Measurements from ENCODE around the gene LRPPRC. TPM values are rescaled to one million over a fixed set of nuclear protein-coding genes. Genes with fewer than 3 reads are reported as not detected.
"Not testable (repeated sequence)": the region's sequence is repeated elsewhere in the genome, so short reads cannot be mapped to it uniquely, and the experiment has no call there.

Gene LRPPRC
- 53.9 TPM for total RNA-seq
- 10 to 100 TPM; 58.6 to 84.7 (median 66.8) TPM for polyA plus RNA-seq (ENCODE audit: insufficient read depth in 1 of 8, insufficient read length in 8 of 8, low replicate concordance in 1 of 8)
- long read RNA-seq, donor 1, full-length matches to known transcripts: 5 of 20 reads
- long read RNA-seq, donor 1, partial matches to known transcripts: 15 of 20 reads
- long read RNA-seq, donor 1, other reads (novel, unspliced or antisense): 0 of 20 reads
- long read RNA-seq, donor 2, full-length matches to known transcripts: 2 of 2 reads
- long read RNA-seq, donor 2, partial matches to known transcripts: 0 of 2 reads
- long read RNA-seq, donor 2, other reads (novel, unspliced or antisense): 0 of 2 reads
- long read RNA-seq, donor 3, full-length matches to known transcripts: 8 of 62 reads
- long read RNA-seq, donor 3, partial matches to known transcripts: 54 of 62 reads
- long read RNA-seq, donor 3, other reads (novel, unspliced or antisense): 0 of 62 reads
- long read RNA-seq, donor 4, full-length matches to known transcripts: 6 of 13 reads
- long read RNA-seq, donor 4, partial matches to known transcripts: 7 of 13 reads
- long read RNA-seq, donor 4, other reads (novel, unspliced or antisense): 0 of 13 reads
- long read RNA-seq, donor 5, full-length matches to known transcripts: 16 of 84 reads
- long read RNA-seq, donor 5, partial matches to known transcripts: 68 of 84 reads
- long read RNA-seq, donor 5, other reads (novel, unspliced or antisense): 0 of 84 reads
- long read RNA-seq, donor 6, full-length matches to known transcripts: 11 of 101 reads
- long read RNA-seq, donor 6, partial matches to known transcripts: 90 of 101 reads
- long read RNA-seq, donor 6, other reads (novel, unspliced or antisense): 0 of 101 reads
- long read RNA-seq, donor 7, full-length matches to known transcripts: 9 of 60 reads
- long read RNA-seq, donor 7, partial matches to known transcripts: 51 of 60 reads
- long read RNA-seq, donor 7, other reads (novel, unspliced or antisense): 0 of 60 reads
- long read RNA-seq, donor 8, full-length matches to known transcripts: 6 of 35 reads
- long read RNA-seq, donor 8, partial matches to known transcripts: 29 of 35 reads
- long read RNA-seq, donor 8, other reads (novel, unspliced or antisense): 0 of 35 reads
- long read RNA-seq, donor 9, full-length matches to known transcripts: 7 of 51 reads
- long read RNA-seq, donor 9, partial matches to known transcripts: 44 of 51 reads
- long read RNA-seq, donor 9, other reads (novel, unspliced or antisense): 0 of 51 reads
- long read RNA-seq, donor 10, full-length matches to known transcripts: 15 of 97 reads
- long read RNA-seq, donor 10, partial matches to known transcripts: 82 of 97 reads
- long read RNA-seq, donor 10, other reads (novel, unspliced or antisense): 0 of 97 reads
- long read RNA-seq, donor 11, full-length matches to known transcripts: 12 of 67 reads
- long read RNA-seq, donor 11, partial matches to known transcripts: 55 of 67 reads
- long read RNA-seq, donor 11, other reads (novel, unspliced or antisense): 0 of 67 reads

DNA sequence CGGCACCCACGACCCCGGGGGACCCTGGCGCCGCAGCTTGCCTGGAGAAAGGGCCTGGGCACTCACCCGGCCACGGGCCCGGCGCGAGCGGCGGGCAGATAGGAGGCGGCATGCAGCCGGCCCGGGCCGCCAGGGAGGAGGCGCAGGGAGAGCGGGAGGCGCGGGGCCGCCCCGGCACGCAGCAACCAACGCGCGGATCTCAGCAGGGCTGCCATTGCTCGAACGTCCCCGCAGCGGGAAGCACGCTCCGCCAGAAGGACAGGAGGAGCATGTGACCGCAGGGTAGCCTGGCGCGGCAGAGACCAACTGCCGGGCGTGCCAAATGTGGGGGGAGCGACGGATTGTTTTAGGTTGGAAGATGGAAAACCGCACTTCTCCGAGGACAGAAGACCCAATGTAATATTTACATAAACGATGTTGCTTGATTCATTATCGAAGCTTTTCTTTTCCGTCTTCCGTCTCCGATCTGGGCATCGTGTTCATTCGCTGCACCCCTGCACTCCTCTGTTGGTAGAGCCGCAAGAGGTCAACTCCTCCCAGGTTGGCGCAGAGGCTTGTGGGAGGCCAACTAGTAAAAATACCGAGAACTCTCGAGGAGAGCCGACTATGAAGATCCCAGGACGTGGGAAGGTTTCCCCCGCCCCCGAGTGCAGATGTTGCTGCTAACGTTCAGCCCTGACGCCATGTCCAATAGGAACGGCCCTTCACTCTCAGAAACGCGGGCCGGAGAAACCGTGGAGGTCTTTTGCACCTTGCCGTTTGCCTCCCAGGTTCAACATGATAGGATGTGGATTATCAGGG lies at the start of gene LRPPRC:
Gene LRPPRC, minus strand, starts transcription at position 257 of the 801 bp plus-strand sequence. Its CDS starts 42 bp downstream, at position 215.
- peak within 1 kb of the TSS; percentile 89 for H3K27ac ChIP-seq (ENCODE audit: low read length)
- no peaks in the 10 kb centered on the region for H3K9me3 ChIP-seq (replicated peaks; ENCODE audit: control insufficient read depth, low read depth, low read length)
- peak; percentile 99 for DNase-seq
- H3K27me3 ChIP-seq (ENCODE audit: control insufficient read depth, insufficient read depth, low read length): peaks cover 4% of the 10 kb centered on the region
- under 1% methylated on average over 58 of the region's 64 CpGs for WGBS (ENCODE audit: insufficient coverage)
- H3K4me1 ChIP-seq (ENCODE audit: control insufficient read depth, insufficient read depth, low read length): peaks cover 13% of the 10 kb centered on the region
- H3K36me3 ChIP-seq (ENCODE audit: control insufficient read depth, insufficient read depth, low read length): peaks cover 6% of the 10 kb centered on the region
- peak within 1 kb of the TSS; percentile 98 for H3K4me3 ChIP-seq (ENCODE audit: low read length)

DNA sequence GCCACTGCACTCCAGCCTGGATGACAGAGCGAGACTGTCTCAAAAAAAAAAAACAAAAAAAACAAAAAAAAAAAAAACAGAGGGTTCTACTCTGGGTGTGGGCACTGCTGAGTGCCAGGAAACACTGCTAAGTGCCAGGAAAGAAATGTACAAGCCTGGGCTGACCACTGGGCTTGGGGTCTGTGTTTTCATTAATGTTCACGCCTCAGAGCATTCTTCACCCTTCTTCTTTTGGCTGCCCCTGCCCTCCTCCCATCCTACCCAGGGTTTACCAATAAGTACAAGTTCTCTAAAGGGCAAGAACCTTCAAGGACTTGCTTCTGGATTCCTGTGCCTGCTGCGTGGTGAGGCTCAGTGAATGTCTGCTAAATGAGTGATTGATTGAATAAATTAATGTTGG lies 49.3 kb upstream of the LRPPRC start:
- no peak overlapping the region for H3K4me3 ChIP-seq (ENCODE audit: low read length)

DNA sequence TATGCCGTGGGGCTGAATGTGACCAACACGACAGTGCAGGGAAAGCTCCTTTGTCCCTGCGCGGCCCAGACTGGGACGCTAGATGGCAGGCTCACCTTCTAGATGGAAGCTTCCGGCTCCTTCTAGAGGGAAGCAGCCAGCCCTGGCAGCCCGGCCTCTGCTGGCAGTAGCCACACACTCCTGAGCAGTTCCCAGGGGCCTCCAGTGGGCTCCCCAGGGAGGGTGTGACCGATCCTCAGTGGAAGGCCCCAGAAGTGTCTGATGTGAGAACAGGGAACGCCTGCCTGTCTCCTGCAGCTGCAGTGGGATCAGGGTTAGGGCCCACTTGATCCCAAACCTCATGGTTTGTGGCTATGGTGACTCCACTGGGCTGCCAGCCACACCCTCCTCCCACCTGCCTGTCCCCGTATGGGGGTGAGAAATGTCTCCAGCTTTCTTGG lies 48.5 kb upstream of the LRPPRC start:
- no peak overlapping the region for H3K4me3 ChIP-seq (ENCODE audit: low read length)
- no peaks in the 10 kb centered on the region for H3K9me3 ChIP-seq (replicated peaks; ENCODE audit: control insufficient read depth, low read depth, low read length)
- no peaks in the 10 kb centered on the region for H3K36me3 ChIP-seq (ENCODE audit: control insufficient read depth, insufficient read depth, low read length)
- H3K27me3 ChIP-seq (ENCODE audit: control insufficient read depth, insufficient read depth, low read length): peaks cover 3% of the 10 kb centered on the region
- WGBS (ENCODE audit: insufficient coverage): 7% methylated on average over 9 of the region's 10 CpGs
- H3K4me1 ChIP-seq (ENCODE audit: control insufficient read depth, insufficient read depth, low read length): peaks cover 4% of the 10 kb centered on the region
- no peak overlapping the region for H3K27ac ChIP-seq (ENCODE audit: low read length)
- peak; percentile 75 for DNase-seq

More for the DNA sequence above, 49.3 kb upstream of the LRPPRC start:
- 67% methylated on average over 1 of the region's 3 CpGs for WGBS (ENCODE audit: insufficient coverage)
- Histone ChIP-seq H3K27ac (ENCODE audit: low read length) (no peak overlapping the region), H3K9me3 (replicated peaks; ENCODE audit: control insufficient read depth, low read depth, low read length) (no peaks in the 10 kb centered on the region), H3K4me1 (ENCODE audit: control insufficient read depth, insufficient read depth, low read length) (peaks cover 4% of the 10 kb centered on the region), H3K36me3 (ENCODE audit: control insufficient read depth, insufficient read depth, low read length) (no peaks in the 10 kb centered on the region), H3K27me3 (ENCODE audit: control insufficient read depth, insufficient read depth, low read length) (peaks cover 3% of the 10 kb centered on the region)
- DNase-seq: no peak

DNA sequence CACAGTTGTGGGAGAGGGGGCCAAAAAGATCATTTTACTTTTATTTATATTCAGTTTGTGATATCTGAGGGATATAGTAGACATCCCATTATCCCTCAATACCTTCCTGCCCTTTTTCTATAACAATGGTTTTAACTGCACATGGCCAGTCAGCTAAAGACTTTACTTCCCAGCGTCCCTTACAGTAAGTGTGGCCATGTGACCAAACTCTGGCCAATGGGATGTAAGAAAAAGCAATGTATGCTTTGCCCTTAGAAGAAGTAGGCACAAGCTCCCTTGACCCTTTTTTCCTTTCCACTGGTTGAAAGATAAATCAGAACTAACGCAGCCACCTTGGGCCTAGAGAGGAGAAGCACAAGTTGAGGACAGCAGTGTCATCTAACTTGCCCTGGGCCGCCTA lies 44.6 kb upstream of the LRPPRC start:
- Histone ChIP-seq H3K27ac (ENCODE audit: low read length) (no peak overlapping the region), H3K9me3 (replicated peaks; ENCODE audit: control insufficient read depth, low read depth, low read length) (no peaks in the 10 kb centered on the region), H3K4me3 (ENCODE audit: low read length) (no peak overlapping the region), H3K36me3 (ENCODE audit: control insufficient read depth, insufficient read depth, low read length) (no peaks in the 10 kb centered on the region), H3K4me1 (ENCODE audit: control insufficient read depth, insufficient read depth, low read length) (peaks cover 4% of the 10 kb centered on the region), H3K27me3 (ENCODE audit: control insufficient read depth, insufficient read depth, low read length) (no peaks in the 10 kb centered on the region)
- no peak for DNase-seq
- WGBS (ENCODE audit: insufficient coverage): 76% methylated on average over 2 of the region's 3 CpGs

DNA sequence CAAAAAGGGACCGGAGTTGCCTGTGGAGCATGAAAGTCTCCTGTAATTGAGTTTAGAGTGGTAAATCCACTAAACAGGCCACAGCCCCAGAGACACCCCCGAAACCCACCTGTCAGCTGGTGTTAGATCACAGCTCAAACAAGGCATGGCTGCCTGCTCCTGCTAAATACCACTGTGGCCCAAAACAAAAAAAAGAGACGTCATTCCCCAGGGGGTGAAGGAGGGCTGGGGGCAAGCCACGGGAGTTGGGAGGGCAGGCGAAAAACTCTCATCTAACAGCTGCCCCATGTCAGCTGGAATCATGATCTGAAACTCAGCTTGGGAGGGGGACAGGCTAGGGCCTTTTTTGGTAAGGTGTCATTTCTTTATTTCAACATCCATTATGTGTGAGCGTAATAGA lies 42.5 kb upstream of the LRPPRC start:
- H3K27me3 ChIP-seq (ENCODE audit: control insufficient read depth, insufficient read depth, low read length): no peaks in the 10 kb centered on the region
- H3K9me3 ChIP-seq (replicated peaks; ENCODE audit: control insufficient read depth, low read depth, low read length): no peaks in the 10 kb centered on the region
- H3K4me3 ChIP-seq (ENCODE audit: low read length): no peak overlapping the region
- DNase-seq: no peak
- no peaks in the 10 kb centered on the region for H3K4me1 ChIP-seq (ENCODE audit: control insufficient read depth, insufficient read depth, low read length)
- H3K36me3 ChIP-seq (ENCODE audit: control insufficient read depth, insufficient read depth, low read length): no peaks in the 10 kb centered on the region
- no CpG with 5 or more reads among the region's 6 CpGs for WGBS (ENCODE audit: insufficient coverage)
- H3K27ac ChIP-seq (ENCODE audit: low read length): no peak overlapping the region

DNA sequence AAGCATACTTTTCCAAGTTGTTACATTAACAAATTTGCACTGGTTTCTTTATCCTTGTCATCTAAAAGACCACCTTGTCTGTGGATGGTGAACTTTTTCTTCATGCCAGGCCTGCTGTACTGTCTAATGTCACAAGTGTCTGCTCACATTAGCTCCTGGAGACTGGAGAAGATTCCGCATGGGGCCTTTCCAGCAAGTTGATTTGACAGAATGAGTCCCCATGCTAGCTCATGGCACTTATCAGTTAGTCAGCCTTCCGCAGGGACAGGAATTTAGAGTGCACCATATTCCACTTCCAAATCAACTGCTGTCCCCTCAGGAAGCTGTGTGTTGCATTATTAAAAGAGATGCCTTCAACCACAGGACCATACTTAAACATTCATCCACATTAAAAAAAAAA lies 41.4 kb upstream of the LRPPRC start:
- 63% methylated on average over 1 of the region's 2 CpGs for WGBS (ENCODE audit: insufficient coverage)
- H3K27ac ChIP-seq (ENCODE audit: low read length): no peak overlapping the region
- no peaks in the 10 kb centered on the region for H3K36me3 ChIP-seq (ENCODE audit: control insufficient read depth, insufficient read depth, low read length)
- no peaks in the 10 kb centered on the region for H3K4me1 ChIP-seq (ENCODE audit: control insufficient read depth, insufficient read depth, low read length)
- no peaks in the 10 kb centered on the region for H3K9me3 ChIP-seq (replicated peaks; ENCODE audit: control insufficient read depth, low read depth, low read length)
- no peak for DNase-seq
- H3K27me3 ChIP-seq (ENCODE audit: control insufficient read depth, insufficient read depth, low read length): no peaks in the 10 kb centered on the region
- no peak overlapping the region for H3K4me3 ChIP-seq (ENCODE audit: low read length)

DNA sequence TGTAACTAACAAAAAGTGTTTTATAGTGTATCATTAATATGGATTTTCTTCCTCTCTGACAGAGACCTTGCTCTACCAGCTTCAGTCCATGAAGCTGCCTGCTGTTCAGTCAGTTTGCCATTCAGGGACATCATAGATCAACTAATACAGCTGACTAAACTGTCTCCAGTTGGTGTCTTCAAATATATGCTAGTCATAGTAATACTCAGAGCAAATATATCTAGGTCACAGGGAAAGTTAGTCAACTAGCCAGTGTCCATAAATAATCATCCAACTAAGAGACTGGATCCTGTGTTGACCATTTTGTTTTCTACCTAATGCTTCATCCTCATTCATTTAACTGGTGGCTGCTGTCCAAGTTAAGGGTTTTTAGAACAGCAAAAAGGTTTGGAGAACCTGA lies 38.2 kb upstream of the LRPPRC start:
- Histone ChIP-seq H3K27ac (ENCODE audit: low read length) (no peak overlapping the region), H3K36me3 (ENCODE audit: control insufficient read depth, insufficient read depth, low read length) (no peaks in the 10 kb centered on the region), H3K9me3 (replicated peaks; ENCODE audit: control insufficient read depth, low read depth, low read length) (no peaks in the 10 kb centered on the region), H3K27me3 (ENCODE audit: control insufficient read depth, insufficient read depth, low read length) (no peaks in the 10 kb centered on the region), H3K4me1 (ENCODE audit: control insufficient read depth, insufficient read depth, low read length) (no peaks in the 10 kb centered on the region), H3K4me3 (ENCODE audit: low read length) (no peak overlapping the region)
- no peak for DNase-seq

DNA sequence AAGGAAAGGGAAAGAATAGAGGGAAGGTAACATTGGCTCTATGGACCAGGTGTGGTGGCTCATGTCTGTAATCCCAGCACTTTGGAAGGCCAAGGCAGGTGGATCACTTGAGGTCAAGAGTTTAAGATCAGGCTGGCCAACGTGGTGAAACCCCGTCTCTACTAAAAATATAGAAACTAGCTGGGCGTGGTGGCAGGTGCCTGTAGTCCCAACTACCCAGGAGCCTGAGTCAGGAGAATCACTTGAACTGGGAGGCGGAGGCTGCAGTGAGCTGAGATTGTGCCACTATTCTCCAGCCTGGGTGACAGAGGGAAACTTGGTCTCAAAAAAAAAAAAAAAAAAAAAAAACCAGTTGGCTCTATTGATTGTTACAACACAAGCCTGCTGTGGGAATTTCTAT lies 31.3 kb upstream of the LRPPRC start:
- H3K4me1 ChIP-seq (ENCODE audit: control insufficient read depth, insufficient read depth, low read length); H3K9me3 ChIP-seq (replicated peaks; ENCODE audit: control insufficient read depth, low read depth, low read length); H3K36me3 ChIP-seq (ENCODE audit: control insufficient read depth, insufficient read depth, low read length); DNase-seq; H3K27ac ChIP-seq (ENCODE audit: low read length); H3K27me3 ChIP-seq (ENCODE audit: control insufficient read depth, insufficient read depth, low read length); H3K4me3 ChIP-seq (ENCODE audit: low read length): not testable (repeated sequence)
- 85% methylated on average over 4 of the region's 4 CpGs for WGBS (ENCODE audit: insufficient coverage)

DNA sequence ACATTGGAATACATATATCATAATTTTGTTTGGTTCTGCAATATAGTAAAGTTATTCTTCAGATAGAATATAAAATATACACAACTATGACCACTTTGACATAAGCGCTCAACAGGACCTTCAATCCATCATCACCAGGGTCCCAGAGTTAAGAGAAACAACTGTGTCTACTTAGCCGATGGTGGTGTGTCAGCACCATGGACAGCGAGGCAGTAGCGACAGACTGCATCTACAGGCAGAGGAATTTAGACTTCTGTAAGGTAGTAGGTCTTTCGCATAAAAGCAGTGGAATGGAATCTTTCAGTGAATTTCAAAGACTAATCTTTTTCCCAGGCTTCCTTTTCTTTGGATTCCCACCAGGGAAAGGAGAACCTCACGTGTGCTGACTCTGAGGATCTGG lies 20.5 kb upstream of the LRPPRC start:
- WGBS (ENCODE audit: insufficient coverage): 11% methylated on average over 3 of the region's 6 CpGs
- H3K4me1 ChIP-seq (ENCODE audit: control insufficient read depth, insufficient read depth, low read length): no peaks in the 10 kb centered on the region
- H3K27me3 ChIP-seq (ENCODE audit: control insufficient read depth, insufficient read depth, low read length): no peaks in the 10 kb centered on the region
- no peak overlapping the region for H3K27ac ChIP-seq (ENCODE audit: low read length)
- no peaks in the 10 kb centered on the region for H3K9me3 ChIP-seq (replicated peaks; ENCODE audit: control insufficient read depth, low read depth, low read length)
- peak; percentile 67 for DNase-seq
- H3K4me3 ChIP-seq (ENCODE audit: low read length): no peak overlapping the region
- H3K36me3 ChIP-seq (ENCODE audit: control insufficient read depth, insufficient read depth, low read length): no peaks in the 10 kb centered on the region

Measured in muscle of leg (tissue), 16 donors.